Osteocyte (in vitro differentiated cells): ENCODE data around the gene TDRD3. TPM values are rescaled to one million over a fixed set of nuclear protein-coding genes. Genes with fewer than 3 reads are reported as not detected.

Experiments
- DNase-seq: peaks from one replicate; pipeline ENCODE4 v3.0.0; 2021; ENCODE audit warnings: mixed read lengths; ENCODE audit not compliant: unreplicated experiment; ENCODE audit errors: extremely low spot score
- H3K27ac Mint-ChIP-seq: one replicate; pipeline ENCODE4 v1.8.0; 2021; ENCODE audit warnings: mild to moderate bottlenecking, mixed read lengths; ENCODE audit not compliant: unreplicated experiment
- H3K27me3 Mint-ChIP-seq: one replicate; pipeline ENCODE4 v1.8.0; 2021; ENCODE audit warnings: mixed read lengths; ENCODE audit not compliant: unreplicated experiment
- H3K36me3 Mint-ChIP-seq: one replicate; pipeline ENCODE4 v1.8.0; 2021; ENCODE audit warnings: mixed read lengths; ENCODE audit not compliant: unreplicated experiment
- H3K4me1 Mint-ChIP-seq: one replicate; pipeline ENCODE4 v1.8.0; 2021; ENCODE audit warnings: mixed read lengths; ENCODE audit not compliant: unreplicated experiment
- H3K4me3 Mint-ChIP-seq: one replicate; pipeline ENCODE4 v1.8.0; 2021; ENCODE audit warnings: mild to moderate bottlenecking, moderate library complexity, mixed read lengths; ENCODE audit not compliant: unreplicated experiment
- H3K9me3 Mint-ChIP-seq: one replicate; pipeline ENCODE4 v1.8.0; 2021; ENCODE audit warnings: mixed read lengths; ENCODE audit not compliant: unreplicated experiment
- CTCF ChIP-seq: fragments of 200-600 bp; sonication (generic); IDR thresholded peaks from 2 replicates; pipeline ENCODE4 v1.5.0; 2021; ENCODE audit warnings: antibody characterized with exemption, mild to moderate bottlenecking, moderate library complexity
- total RNA-seq: library from RNA; stranded (reverse); gene quantifications from 2 replicates; pipeline ENCODE4 v1.2.1, GENCODE V29; 2021

TDRD3 gene
- total RNA-seq, 1 donor from 2014 or later, result 27.6 TPM

DNA sequence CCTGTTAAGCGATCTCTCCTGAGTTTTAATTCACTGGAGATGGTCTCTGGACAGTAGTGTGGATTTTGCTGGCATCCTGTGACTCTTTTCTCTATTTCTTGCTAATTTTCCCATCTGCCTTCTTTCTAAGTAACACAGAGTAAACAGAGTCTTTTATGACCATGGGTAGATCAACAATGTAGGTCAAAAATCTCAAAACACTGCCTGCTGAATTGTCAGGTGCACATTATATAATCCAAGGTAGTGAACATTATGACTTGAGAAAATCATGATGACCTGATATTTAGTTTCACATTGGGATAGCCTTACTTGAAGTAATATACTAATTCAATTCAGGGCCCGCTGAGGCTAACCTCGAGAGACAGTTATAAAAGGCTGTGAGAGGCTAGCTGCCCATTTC is 180.7 kb downstream of the TDRD3 start:
- Mint-ChIP-seq H3K9me3 (no peaks in the 10 kb centered on the region), H3K27me3 (no peaks in the 10 kb centered on the region), H3K27ac (no peak overlapping the region), H3K4me1 (peaks cover 6% of the 10 kb centered on the region), H3K36me3 (peaks cover 5% of the 10 kb centered on the region), H3K4me3 (no peak overlapping the region)
- no peak for TF ChIP-seq CTCF
- DNase-seq, result no peak

DNA sequence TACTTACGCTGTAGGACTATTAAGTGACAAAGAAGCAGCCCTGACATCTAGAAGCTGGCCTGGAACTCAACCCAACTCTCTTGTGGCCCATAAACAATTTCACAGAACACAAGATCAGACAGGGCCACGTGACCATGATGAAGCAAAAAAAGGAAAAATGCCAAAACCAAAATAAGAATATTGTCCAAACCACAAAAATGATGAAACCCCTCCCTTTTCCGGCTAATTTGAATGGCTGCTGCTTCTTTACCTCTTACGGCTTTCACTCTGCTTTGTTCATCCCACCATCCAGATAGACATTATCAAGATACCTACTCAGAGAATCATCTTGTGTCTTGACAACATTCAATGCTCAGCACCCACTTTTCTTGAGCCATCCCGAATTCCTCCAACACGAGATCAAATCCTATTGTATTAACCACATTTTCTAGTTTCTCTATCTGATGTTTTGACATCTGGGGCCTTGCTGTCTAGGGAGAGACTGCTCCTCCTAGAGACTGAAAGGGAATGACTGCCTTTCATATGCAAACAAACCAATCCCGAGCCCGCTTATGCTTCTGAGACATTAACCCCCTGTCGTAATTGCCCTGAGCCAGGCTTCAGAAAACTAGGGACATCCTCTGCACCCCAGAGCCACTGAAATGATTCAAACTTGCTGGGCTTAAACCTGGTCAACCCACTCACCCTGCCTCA is 186.3 kb downstream of the TDRD3 start:
- DNase-seq, result no peak
- H3K27ac Mint-ChIP-seq, result peak overlapping the region; percentile 90
- H3K4me1 Mint-ChIP-seq, result peaks cover 24% of the 10 kb centered on the region
- no peaks in the 10 kb centered on the region for H3K27me3 Mint-ChIP-seq
- no peak overlapping the region for H3K4me3 Mint-ChIP-seq
- no peak for TF ChIP-seq CTCF
- H3K36me3 Mint-ChIP-seq, result no peaks in the 10 kb centered on the region
- H3K9me3 Mint-ChIP-seq, result no peaks in the 10 kb centered on the region

- Mint-ChIP-seq H3K9me3 (no peaks in the 10 kb centered on the region), H3K27ac (peak overlapping the region; percentile 90), H3K4me1 (peaks cover 24% of the 10 kb centered on the region), H3K4me3 (peak overlapping the region; percentile 66), H3K36me3 (no peaks in the 10 kb centered on the region), H3K27me3 (no peaks in the 10 kb centered on the region)
- no peak for TF ChIP-seq CTCF
- no peak for DNase-seq
Measured at GRCh38 chr13:60583911-60584753, 187.1 kb downstream of the TDRD3 start.

- Mint-ChIP-seq H3K27ac (peak overlapping the region; percentile 90), H3K36me3 (no peaks in the 10 kb centered on the region), H3K9me3 (no peaks in the 10 kb centered on the region), H3K4me3 (peak overlapping the region; percentile 66), H3K27me3 (no peaks in the 10 kb centered on the region), H3K4me1 (peaks cover 24% of the 10 kb centered on the region)
- TF ChIP-seq CTCF, result no peak
- DNase-seq, result no peak
Measured at GRCh38 chr13:60584976-60585375, 188.0 kb downstream of the TDRD3 start.
